GM18507 (cell line): ENCODE results near the gene NUDT8.

Experiments used
- DNase-seq: peaks from one replicate; pipeline ENCODE4 v3.0.0; 2011; ENCODE audit warnings: low read depth; ENCODE audit not compliant: insufficient read length; ENCODE audit errors: extremely low spot score
- FAIRE-seq: peaks from 2 replicates; lab custom pipeline; 2011; peaks lifted over from hg19 to GRCh38; lab: Jason Lieb, UNC

NUDT8 gene

DNA sequence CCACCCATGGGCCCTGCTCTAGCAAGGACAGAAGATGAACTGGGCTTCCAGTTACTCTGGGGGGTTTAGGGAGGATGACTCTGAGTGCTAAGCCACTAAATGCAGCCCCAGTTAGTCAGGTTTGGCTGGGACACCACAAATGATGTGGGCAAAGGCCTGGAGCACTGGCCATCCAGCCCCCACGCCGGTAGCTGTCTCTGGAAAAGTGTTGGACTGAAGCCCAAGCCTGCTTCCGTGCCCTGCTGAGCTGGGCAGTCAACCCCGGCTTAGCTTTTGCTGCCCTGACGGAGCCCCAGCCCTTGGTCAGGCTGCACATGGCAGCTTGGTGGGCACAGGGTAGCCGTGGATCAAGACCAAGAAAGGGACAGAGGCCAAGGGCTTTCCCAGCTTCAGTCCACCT is 51.8 kb downstream of the NUDT8 start:
- no peak for FAIRE-seq
- DNase-seq = no peak
